Left lung (tissue), 10 donors: ENCODE measurements around the gene SERTAD2. TPM values are rescaled to one million over a fixed set of nuclear protein-coding genes. Genes with fewer than 3 reads are reported as not detected.

Experiments
- ATAC-seq: fragments of 200-7000 bp; cut with Tn5 transposase; one replicate; pipeline ENCODE4 v1.9.1; 2020; ENCODE audit warnings: moderate library complexity
- DNase-seq, 4 donors: peaks; one replicate each; pipeline ENCODE4 v3.0.0-alpha.2; 2013 to 2020
- H3K27ac ChIP-seq, 2 donors: fragments of 200-600 bp; sonication (generic) in 1 of 2; one replicate each; pipeline versions ENCODE4 v1.5.0 to v1.8.0; 2020 to 2021
- H3K27me3 ChIP-seq, 2 donors: fragments of 200-600 bp; sonication (generic) in 1 of 2; one replicate each; pipeline versions ENCODE4 v1.5.0 to v1.8.0; 2020 to 2021
- H3K36me3 ChIP-seq, 2 donors: fragments of 200-600 bp; sonication (generic) in 1 of 2; one replicate each; pipeline versions ENCODE4 v1.5.0 to v1.8.0; 2020 to 2021
- H3K4me1 ChIP-seq, 2 donors: fragments of 200-600 bp; one replicate each; pipeline ENCODE4 v1.8.0; 2021
- H3K4me3 ChIP-seq, 2 donors: fragments of 200-600 bp; sonication (generic) in 1 of 2; one replicate each; pipeline versions ENCODE4 v1.5.0 to v1.8.0; 2020 to 2021; ENCODE audit warnings: mild to moderate bottlenecking in 1 of 2
- H3K9me3 ChIP-seq, 2 donors: fragments of 200-600 bp; sonication (generic) in 1 of 2; one replicate each; pipeline versions ENCODE4 v1.5.0 to v1.8.0; 2020 to 2021
- CTCF ChIP-seq, 2 donors: fragments of 200-600 bp; sonication (generic) in 1 of 2; IDR thresholded peaks; one replicate each; pipeline versions ENCODE4 v1.5.0 to v1.8.0; 2021; ENCODE audit warnings: antibody characterized with exemption in 2 of 2
- intact Hi-C, 2 donors: fragments of 100-400 bp; cut with DNase I; formaldehyde crosslinking; loops; one replicate each; pipeline versions ENCODE4 v1.11.2 to v1.14.2; 2022
- polyA plus RNA-seq, 6 donors: library from polyadenylated mRNA; unstranded; fragments of 120-200 nt; gene quantifications; one replicate each; pipeline ENCODE4 v1.2.1, GENCODE V29; 2013; ENCODE audit not compliant: insufficient read length in 6 of 6
- total RNA-seq, 2 donors: library from RNA; stranded (reverse); fragmentation: NEBNext Ultra II Directional; extraction: Animal tissue kit (Norgen Biotek cat#: 25700); gene quantifications; one replicate each; pipeline ENCODE4 v1.2.1, GENCODE V29; 2021
- donor health status: DM: no; HTN: yes; CAD: no.
- donor health status: DM: no; HTN: no; CAD: no.

Gene SERTAD2
- total and polyA plus RNA-seq, 8 donors, result 17.9 to 28.0 (median 26.4) TPM

GRCh38 chr2:64609942-64610281, 43.8 kb downstream of the SERTAD2 start:
- DNase-seq, result no peak
- no peak for TF ChIP-seq CTCF (IDR thresholded peaks at IDR 0.05)
- Histone ChIP-seq H3K27me3 (no peaks in the 10 kb centered on the region), H3K4me1 (peaks cover 0 to 25% of the 10 kb centered on the region in 2 donors), H3K4me3 (peak overlapping the region; percentile 39 to 47), H3K9me3 (no peaks in the 10 kb centered on the region), H3K27ac (peak overlapping the region in 1 of 2 donors; percentile 81), H3K36me3 (no peaks in the 10 kb centered on the region)
- intact Hi-C loops, result no loop called here
- ATAC-seq, result no peak

GRCh38 chr2:64609227-64609941, 44.3 kb downstream of the SERTAD2 start:
- peak in 1 of 2 donors; percentile 31 for TF ChIP-seq CTCF (IDR thresholded peaks at IDR 0.05)
- DNase-seq, result peak in 3 of 4 donors; percentile 64 to 95 (median 68)
- H3K4me1 ChIP-seq, result peaks cover 0 to 25% of the 10 kb centered on the region in 2 donors
- intact Hi-C loops, result no loop called here
- H3K27me3 ChIP-seq, result no peaks in the 10 kb centered on the region
- H3K36me3 ChIP-seq, result no peaks in the 10 kb centered on the region
- H3K4me3 ChIP-seq, result peak overlapping the region; percentile 39 to 47
- peak overlapping the region; percentile 50 to 81 for H3K27ac ChIP-seq
- no peaks in the 10 kb centered on the region for H3K9me3 ChIP-seq
- ATAC-seq, result peak; percentile 88

GRCh38 chr2:64608867-64609226, 44.9 kb downstream of the SERTAD2 start:
- Histone ChIP-seq H3K9me3 (no peaks in the 10 kb centered on the region), H3K4me3 (peak overlapping the region; percentile 39 to 47), H3K27me3 (no peaks in the 10 kb centered on the region), H3K27ac (peak overlapping the region; percentile 33 to 81), H3K4me1 (peaks cover 0 to 25% of the 10 kb centered on the region in 2 donors), H3K36me3 (no peaks in the 10 kb centered on the region)
- intact Hi-C loops, result no loop called here
- ATAC-seq (peak; percentile 3), DNase-seq (no peak)
- TF ChIP-seq CTCF (IDR thresholded peaks at IDR 0.05), result no peak

GRCh38 chr2:64607381-64608304, 46.1 kb downstream of the SERTAD2 start:
- H3K36me3 ChIP-seq, result no peaks in the 10 kb centered on the region
- no peaks in the 10 kb centered on the region for H3K9me3 ChIP-seq
- H3K27ac ChIP-seq, result no peak overlapping the region
- TF ChIP-seq CTCF (IDR thresholded peaks at IDR 0.05), result no peak
- intact Hi-C loops, result no loop called here
- H3K4me1 ChIP-seq, result peaks cover 0 to 25% of the 10 kb centered on the region in 2 donors
- no peak overlapping the region for H3K4me3 ChIP-seq
- peak in 1 of 4 donors; percentile 55 for DNase-seq
- H3K27me3 ChIP-seq, result no peaks in the 10 kb centered on the region
- no peak for ATAC-seq
